NB4 (cell line): ENCODE results near the gene THAP9.

Experiments
- CTCF ChIP-seq: IDR thresholded peaks from one replicate; pipeline ENCODE4 v1.5.1; 2012; ENCODE audit warnings: low read depth, low read length
- MAX ChIP-seq: IDR thresholded peaks from 2 replicates; pipeline ENCODE4 v1.6.1; 2011; ENCODE audit warnings: low read depth, low read length
- MYC ChIP-seq: IDR thresholded peaks from 2 replicates; pipeline ENCODE4 v1.6.1; 2011; ENCODE audit warnings: low read depth, low read length
- POLR2A ChIP-seq: IDR thresholded peaks from 2 replicates; pipeline ENCODE4 v1.6.1; 2011; ENCODE audit warnings: mild to moderate bottlenecking; ENCODE audit not compliant: insufficient read length; ENCODE audit errors: extremely low read depth

- TF ChIP-seq CTCF (no peak), MYC (no peak), POLR2A (no peak), MAX (no peak)
Measured at GRCh38 chr4:82886147-82886942, 14.2 kb upstream of the THAP9 start.
